Activated T-helper 2 cell treated with anti-CD3 and anti-CD28 coated beads, Interferon-gamma antibody, Interleukin-2, Interleukin-4, amounts not matched to agents 10 μg/mL and 5 μg/mL and 100 μg/mL, durations not matched to agents 14 hours and 24 hours and 36 hours (primary cell): ENCODE measurements around the gene ZNF235. TPM values are rescaled to one million over a fixed set of nuclear protein-coding genes. Genes with fewer than 3 reads are reported as not detected.
"Not testable (repeated sequence)": the region's sequence is repeated elsewhere in the genome, so short reads cannot be mapped to it uniquely, and the experiment has no call there.

Experiments
- DNase-seq: peaks from one replicate; pipeline ENCODE4 v3.0.0; 2021; ENCODE audit warnings: low spot score
- H3K27ac Mint-ChIP-seq: one replicate; pipeline ENCODE4 v1.8.0; 2021; ENCODE audit warnings: mixed read lengths
- H3K27me3 Mint-ChIP-seq: one replicate; pipeline ENCODE4 v1.8.0; 2021; ENCODE audit warnings: low read depth, mixed read lengths
- H3K36me3 Mint-ChIP-seq: one replicate; pipeline ENCODE4 v1.8.0; 2021; ENCODE audit warnings: low read depth, mixed read lengths
- H3K4me1 Mint-ChIP-seq: one replicate; pipeline ENCODE4 v1.8.0; 2021; ENCODE audit warnings: low read depth, mixed read lengths
- H3K4me3 Mint-ChIP-seq: one replicate; pipeline ENCODE4 v1.8.0; 2021; ENCODE audit warnings: low read depth, mild to moderate bottlenecking, moderate library complexity, mixed read lengths
- H3K9me3 Mint-ChIP-seq: one replicate; pipeline ENCODE4 v1.8.0; 2021; ENCODE audit warnings: mixed read lengths
- intact Hi-C: fragments of 100-400 bp; cut with micrococcal nuclease; formaldehyde crosslinking; loops from one replicate; pipeline ENCODE4 v1.15.1; 2023
- total RNA-seq: library from RNA; stranded (reverse); gene quantifications from 2 replicates; pipeline ENCODE4 v1.2.3, GENCODE V29; 2022

Gene ZNF235
- total RNA-seq, 1 donor from 2014 or later: 3.1 TPM

GRCh38 chr19:44252332-44252731, 52.5 kb downstream of the ZNF235 start:
- DNase-seq, intact Hi-C loops, H3K27ac Mint-ChIP-seq, H3K4me1 Mint-ChIP-seq, H3K4me3 Mint-ChIP-seq, H3K27me3 Mint-ChIP-seq: not testable (repeated sequence)
- Mint-ChIP-seq H3K9me3 (peaks cover 94% of the 10 kb centered on the region), H3K36me3 (peaks cover 12% of the 10 kb centered on the region)

DNA sequence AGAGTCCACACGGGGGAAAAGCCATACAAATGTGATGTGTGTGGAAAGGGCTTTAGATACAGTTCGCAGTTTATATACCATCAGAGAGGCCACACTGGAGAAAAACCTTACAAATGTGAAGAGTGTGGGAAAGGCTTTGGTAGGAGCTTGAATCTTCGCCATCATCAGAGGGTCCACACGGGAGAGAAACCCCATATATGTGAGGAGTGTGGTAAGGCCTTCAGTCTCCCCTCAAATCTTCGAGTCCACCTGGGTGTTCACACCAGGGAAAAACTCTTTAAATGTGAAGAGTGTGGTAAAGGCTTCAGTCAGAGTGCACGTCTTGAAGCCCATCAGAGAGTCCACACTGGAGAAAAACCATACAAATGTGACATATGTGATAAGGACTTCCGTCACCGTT, 68.4 kb downstream of the ZNF235 start:
- no peaks in the 10 kb centered on the region for H3K27me3 Mint-ChIP-seq
- no peak for DNase-seq
- H3K4me3 Mint-ChIP-seq: no peak overlapping the region
- intact Hi-C loops: no loop called here
- H3K27ac Mint-ChIP-seq: no peak overlapping the region
- peaks cover 67% of the 10 kb centered on the region for H3K9me3 Mint-ChIP-seq
- peaks cover 71% of the 10 kb centered on the region for H3K36me3 Mint-ChIP-seq
- no peaks in the 10 kb centered on the region for H3K4me1 Mint-ChIP-seq

Other genes with a start within 250 kb of the ZNF235 start
- 1.1 and 1.4 TPM in 2 replicates for gene ZNF284, start 232.9 kb downstream of the ZNF235 start, total RNA-seq
- gene ZNF224, start 210.7 kb downstream of the ZNF235 start, total RNA-seq: 19.4 and 22.3 TPM in 2 replicates
- 3.5 and 3.6 TPM in 2 replicates for gene ZNF225, start 191.6 kb downstream of the ZNF235 start, total RNA-seq
- 10.3 and 11.6 TPM in 2 replicates for gene ZNF234, start 163.5 kb downstream of the ZNF235 start, total RNA-seq
- 6.6 and 9.8 TPM in 2 replicates for gene ZNF226, start 139.9 kb downstream of the ZNF235 start, total RNA-seq
- gene ZNF227, start 92.5 kb downstream of the ZNF235 start, total RNA-seq: 17.6 and 17.7 TPM in 2 replicates
- gene ZNF233, start 45.1 kb downstream of the ZNF235 start, total RNA-seq: not detected in 2 replicates
- gene ZNF112, start 51.7 kb upstream of the ZNF235 start, total RNA-seq: not detected in 2 replicates
- 0.25 TPM in 1 of 2 replicates, not detected in the other for gene ZNF285, start 96.6 kb upstream of the ZNF235 start, total RNA-seq
- gene ZNF229, start 143.4 kb upstream of the ZNF235 start, total RNA-seq: 0.25 TPM in 1 of 2 replicates, not detected in the other
- 7.3 and 8.3 TPM in 2 replicates for gene ZNF180, start 195.5 kb upstream of the ZNF235 start, total RNA-seq
- not detected in 2 replicates for gene CEACAM20, start 224.7 kb upstream of the ZNF235 start, total RNA-seq